ENCODE data around the gene SLC43A2.

DNA sequence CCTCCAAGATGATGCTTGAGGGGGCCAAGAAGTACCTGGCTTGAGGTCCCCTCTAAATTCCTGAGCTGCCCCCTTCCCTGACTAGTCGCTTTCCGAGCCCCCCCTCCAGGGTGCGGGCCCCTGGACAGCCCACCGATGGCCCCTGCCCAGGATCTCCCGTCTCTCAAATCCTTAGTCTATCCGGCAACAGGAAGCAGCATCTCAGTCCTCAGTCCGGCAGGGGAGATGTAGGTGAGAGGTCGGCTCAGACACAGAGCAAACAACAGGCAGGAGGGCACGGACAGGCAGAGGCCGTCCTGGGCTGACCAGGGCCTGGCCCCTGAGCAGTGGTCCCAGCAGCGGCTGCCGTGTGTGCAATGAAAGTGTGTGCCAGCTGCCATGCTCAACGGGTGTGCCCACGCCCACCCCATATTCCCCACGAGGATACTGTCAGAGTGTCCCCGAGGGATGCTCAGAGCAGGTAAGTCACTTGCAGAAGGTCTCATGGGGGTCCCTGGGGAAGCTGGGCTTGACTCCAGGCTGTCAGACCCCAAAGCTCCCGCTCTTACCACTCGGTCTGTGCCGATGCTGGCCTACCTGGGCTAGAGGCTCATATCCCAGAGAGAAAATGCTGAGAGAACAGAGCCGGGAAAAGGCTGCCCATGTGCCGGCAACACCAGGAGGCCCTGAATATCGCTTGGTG, 7.2 kb downstream of the SLC43A2 start:
- TF ChIP-seq TCF7 (IDR thresholded peaks at IDR 0.05; ENCODE audit: borderline replicate concordance) (no peak), ZBTB33 (IDR thresholded peaks at IDR 0.05) (no peak), ESRRA (IDR thresholded peaks at IDR 0.05; ENCODE audit: low read length) (no peak), CHD2 (IDR thresholded peaks at IDR 0.05; ENCODE audit: borderline replicate concordance, low read depth, low read length) (no peak), JUND (IDR thresholded peaks at IDR 0.05; ENCODE audit: low read depth, low read length) (no peak), POLR2AphosphoS5 (IDR thresholded peaks at IDR 0.05; ENCODE audit: low read length) (no peak), BRCA1 (IDR thresholded peaks at IDR 0.05; ENCODE audit: low read depth, low read length) (no peak), E2F4 (IDR thresholded peaks at IDR 0.05; ENCODE audit: low read depth, low read length) (no peak), TAF1 (IDR thresholded peaks at IDR 0.05; ENCODE audit: borderline replicate concordance, low read depth, low read length) (no peak), EGR1 (IDR thresholded peaks at IDR 0.05; ENCODE audit: borderline replicate concordance in 1 of 2, low read depth in 2 of 2, low read length in 2 of 2) (no peak), CTCF (IDR thresholded peaks at IDR 0.05 in 2 of 3, conservative IDR thresholded peaks at IDR 0.05 in 1 of 3; ENCODE audit: control insufficient read depth in 2 of 3, extremely low read depth in 1 of 3, insufficient read depth in 1 of 3, low read depth in 3 of 3, low read length in 3 of 3) (no peak)

Measured in GM12878 (cell line).